NCI-H2171 treated with DMSO at 0.1 percent for 48 hours (cell line): ENCODE results near the gene ETV6.

ENCODE experiments used
- DNase-seq: peaks from one replicate; lab custom pipeline; 2025; lab: John Stamatoyannopoulos, UW

The ETV6 gene

GRCh38 chr12:11827091-11828061, 177.9 kb downstream of the ETV6 start:
- DNase-seq = no peak

GRCh38 chr12:11829764-11830194, 180.3 kb downstream of the ETV6 start:
- no peak for DNase-seq

DNA sequence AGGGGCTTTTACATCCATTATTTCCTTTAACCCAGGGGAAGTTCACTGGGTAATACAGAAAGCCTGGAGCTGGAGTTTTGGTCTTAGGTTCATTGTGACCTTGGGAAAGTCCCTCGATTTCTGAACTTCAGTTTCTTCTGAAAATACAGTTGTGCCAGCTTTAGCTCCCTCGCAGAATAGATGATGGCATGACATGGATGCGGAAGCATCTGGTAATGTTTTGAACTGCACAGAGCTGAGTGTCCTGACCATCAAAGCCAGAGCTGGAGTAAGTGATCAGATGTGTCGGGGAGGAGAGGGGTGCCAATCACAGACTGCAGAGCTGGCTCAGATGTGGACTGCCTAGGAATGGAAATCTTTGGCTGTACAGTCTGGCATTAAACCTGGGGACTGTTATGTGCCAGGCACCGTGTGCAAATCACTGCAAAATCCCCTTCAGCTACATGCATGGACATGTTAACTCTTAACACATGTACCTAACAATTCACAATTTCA, 180.9 kb downstream of the ETV6 start:
- DNase-seq = no peak

GRCh38 chr12:11832093-11832492, 182.6 kb downstream of the ETV6 start:
- DNase-seq = no peak

GRCh38 chr12:11833174-11833895, 183.9 kb downstream of the ETV6 start:
- DNase-seq = no peak

- DNase-seq = no peak
Measured at GRCh38 chr12:11834104-11834812, 184.8 kb downstream of the ETV6 start.

- DNase-seq = no peak
Measured at GRCh38 chr12:11834931-11835330, 185.5 kb downstream of the ETV6 start.

DNA sequence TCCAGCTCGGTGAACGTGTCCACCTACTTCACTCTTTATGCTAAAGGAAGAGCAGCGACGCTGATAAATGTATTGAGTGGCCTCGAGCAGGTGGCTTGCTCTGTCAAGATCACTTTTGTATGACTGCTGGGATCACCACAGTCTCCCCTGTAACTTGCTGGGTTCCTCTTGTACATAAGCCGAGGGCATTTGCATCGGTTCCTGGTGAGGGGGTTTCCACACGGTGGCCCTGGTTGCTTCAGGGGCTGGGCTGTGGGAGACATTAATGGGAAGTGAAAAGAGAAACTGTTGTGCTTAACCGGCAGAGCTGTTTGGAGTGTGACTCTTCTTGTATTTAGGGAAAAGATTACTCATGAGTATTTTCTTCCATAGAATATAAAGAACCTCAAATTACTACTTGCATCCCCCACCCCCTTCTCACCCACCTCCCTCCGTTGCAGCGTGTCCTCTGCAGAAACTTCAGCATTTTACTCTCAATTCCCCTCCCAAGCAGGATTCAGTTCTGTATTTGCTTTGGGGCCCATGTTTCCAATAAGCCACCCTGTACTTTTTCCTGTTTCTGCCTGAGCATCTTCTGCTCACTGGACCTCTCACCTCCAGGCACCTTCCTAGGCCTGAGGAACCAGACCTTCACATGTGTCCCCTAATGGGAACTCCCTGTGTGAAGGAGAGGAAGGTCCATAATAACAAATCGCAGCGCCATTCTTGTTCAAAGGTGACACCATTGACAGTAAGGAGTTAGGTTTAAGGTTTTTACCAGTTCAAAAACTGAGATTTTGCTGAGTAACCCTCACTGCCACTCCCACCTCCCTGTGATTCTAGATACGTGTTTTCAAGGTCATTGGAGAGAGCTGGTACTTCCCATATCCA, 187.0 kb downstream of the ETV6 start:
- DNase-seq = no peak

GRCh38 chr12:11837216-11837934, 187.9 kb downstream of the ETV6 start:
- no peak for DNase-seq

- no peak for DNase-seq
Measured at GRCh38 chr12:11838403-11838802, 188.9 kb downstream of the ETV6 start.

- no peak for DNase-seq
Measured at GRCh38 chr12:11839091-11839641, 189.7 kb downstream of the ETV6 start.

- no peak for DNase-seq
Measured at GRCh38 chr12:11840366-11840765, 190.9 kb downstream of the ETV6 start.

- no peak for DNase-seq
Measured at GRCh38 chr12:11846488-11846887, 197.0 kb downstream of the ETV6 start.

GRCh38 chr12:11847539-11847938, 198.1 kb downstream of the ETV6 start:
- no peak for DNase-seq

- no peak for DNase-seq
Measured at GRCh38 chr12:11849757-11850504, 200.5 kb downstream of the ETV6 start.

- DNase-seq = peak; percentile 67
Measured at GRCh38 chr12:11853126-11853525, 203.7 kb downstream of the ETV6 start.

- DNase-seq = no peak
Measured at GRCh38 chr12:11854011-11854499, 204.6 kb downstream of the ETV6 start.

GRCh38 chr12:11855983-11856374, 206.5 kb downstream of the ETV6 start:
- no peak for DNase-seq

GRCh38 chr12:11856971-11857370, 207.5 kb downstream of the ETV6 start:
- DNase-seq = no peak
